Raji (cell line): Measurements from ENCODE around the gene TDP1.
A peak's percentile ranks its signal among the peaks of the same experiment; 100 is the strongest.

ENCODE experiments used
- POLR2A ChIP-seq: IDR thresholded peaks from 2 replicates; pipeline ENCODE4 v1.6.1; 2011; ENCODE audit warnings: low read depth, low read length, control low read depth; ENCODE audit not compliant: insufficient read depth

TDP1 gene

GRCh38 chr14:89922031-89922907, 33.5 kb upstream of the TDP1 start:
- no peak for TF ChIP-seq POLR2A

GRCh38 chr14:89924268-89924667, 31.5 kb upstream of the TDP1 start:
- no peak for TF ChIP-seq POLR2A

GRCh38 chr14:89926694-89927093, 29.0 kb upstream of the TDP1 start:
- TF ChIP-seq POLR2A = no peak

GRCh38 chr14:89927186-89927865, 28.4 kb upstream of the TDP1 start:
- TF ChIP-seq POLR2A = no peak

GRCh38 chr14:89933002-89933401, 22.7 kb upstream of the TDP1 start:
- TF ChIP-seq POLR2A = no peak

- TF ChIP-seq POLR2A = no peak
Observed at GRCh38 chr14:89936654-89937185, 19.0 kb upstream of the TDP1 start.

GRCh38 chr14:89941830-89942377, 13.8 kb upstream of the TDP1 start:
- TF ChIP-seq POLR2A = no peak

GRCh38 chr14:89947344-89947743, 8.4 kb upstream of the TDP1 start:
- TF ChIP-seq POLR2A = no peak

- no peak for TF ChIP-seq POLR2A
Observed at GRCh38 chr14:89952576-89952975, 3.2 kb upstream of the TDP1 start.

GRCh38 chr14:89953602-89954001, 2.1 kb upstream of the TDP1 start:
- no peak for TF ChIP-seq POLR2A

GRCh38 chr14:89954070-89955021, 1.4 kb upstream of the TDP1 start, which contains the start of gene EFCAB11:
Gene EFCAB11, minus strand, starts transcription at chr14:89954730. Its CDS starts 70 bp downstream, at chr14:89954660.
- peak; percentile 95 for TF ChIP-seq POLR2A

GRCh38 chr14:89955022-89955744, 544 bp upstream of the TDP1 start:
- TF ChIP-seq POLR2A = no peak

- TF ChIP-seq POLR2A = no peak
Observed at GRCh38 chr14:89956661-89957009, 908 bp downstream of the TDP1 start.

GRCh38 chr14:89957376-89957775, 1.6 kb downstream of the TDP1 start:
- TF ChIP-seq POLR2A = no peak
